ENCODE data around the gene RAPGEF5. TPM values are rescaled to one million over a fixed set of nuclear protein-coding genes. Genes with fewer than 3 reads are reported as not detected.

RAPGEF5 gene
- total RNA-seq, 2 experiments from 2014 or later: 0.42 to 0.63 TPM

DNA sequence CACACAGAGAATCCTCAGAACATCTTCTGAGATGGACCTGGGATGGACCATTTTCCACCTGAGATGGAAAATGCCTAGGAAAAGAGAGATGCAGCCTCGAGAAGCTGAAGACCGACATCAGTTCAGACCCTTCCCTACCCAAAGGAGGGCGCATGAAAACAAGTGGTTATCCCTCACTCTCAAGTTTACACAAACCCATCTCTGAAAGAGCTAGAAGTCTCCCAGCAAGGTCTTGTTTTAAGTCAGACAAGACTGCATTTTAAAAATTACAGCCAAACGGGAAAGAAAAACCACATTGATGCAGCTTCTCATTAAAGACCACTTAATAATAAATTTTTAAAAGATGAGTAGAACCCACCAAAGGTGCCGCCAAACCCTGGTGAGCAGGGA is 1.3 kb downstream of the RAPGEF5 start:
- Mint-ChIP-seq H3K36me3 (ENCODE audit: low read depth) (no peaks in the 10 kb centered on the region), H3K9me3 (ENCODE audit: insufficient read depth) (peaks cover 13% of the 10 kb centered on the region), H3K27me3 (ENCODE audit: low read depth) (peaks cover 60% of the 10 kb centered on the region), H3K4me3 (peak overlapping the region; percentile 16), H3K4me1 (ENCODE audit: low read depth) (peaks cover 9% of the 10 kb centered on the region), H3K27ac (no peak overlapping the region)
- no peak for ATAC-seq
- CTCF ChIA-PET: no interaction called here
- DNase-seq: no peak
- POLR2A ChIA-PET: interaction anchor here (0.8 kb wide), 1 partner anchor 246 kb away, joined by 3 read pairs; no protein-coding TSS in a partner anchor

DNA sequence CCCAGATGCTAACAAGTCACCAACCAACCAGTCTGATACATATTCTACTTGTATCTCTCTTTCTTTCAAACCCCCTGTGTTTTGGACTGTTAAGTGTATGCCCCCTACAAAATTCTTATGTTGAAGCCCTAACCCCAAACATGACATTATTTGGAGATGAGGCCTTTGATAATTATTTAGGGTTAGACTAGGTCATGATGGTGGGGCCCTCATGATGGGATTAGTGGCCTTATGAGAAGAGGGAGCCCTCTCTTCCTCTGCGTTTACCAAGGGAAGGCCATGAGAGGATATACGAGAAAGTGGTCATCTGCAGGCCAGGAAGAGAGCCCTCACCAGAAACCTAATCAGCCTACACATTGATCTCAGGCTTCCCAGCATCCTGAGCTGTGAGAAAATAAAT is 2.5 kb downstream of the RAPGEF5 start:
- no peak for ATAC-seq
- POLR2A ChIA-PET: no interaction called here
- CTCF ChIA-PET: interaction anchor here (0.6 kb wide), 1 partner anchor 96 kb away, joined by 3 read pairs; no protein-coding TSS in a partner anchor
- Mint-ChIP-seq H3K36me3 (ENCODE audit: low read depth) (no peaks in the 10 kb centered on the region), H3K27me3 (ENCODE audit: low read depth) (peaks cover 60% of the 10 kb centered on the region), H3K4me3 (no peak overlapping the region), H3K9me3 (ENCODE audit: insufficient read depth) (peaks cover 13% of the 10 kb centered on the region), H3K27ac (no peak overlapping the region), H3K4me1 (ENCODE audit: low read depth) (peaks cover 9% of the 10 kb centered on the region)
- no peak for DNase-seq

DNA sequence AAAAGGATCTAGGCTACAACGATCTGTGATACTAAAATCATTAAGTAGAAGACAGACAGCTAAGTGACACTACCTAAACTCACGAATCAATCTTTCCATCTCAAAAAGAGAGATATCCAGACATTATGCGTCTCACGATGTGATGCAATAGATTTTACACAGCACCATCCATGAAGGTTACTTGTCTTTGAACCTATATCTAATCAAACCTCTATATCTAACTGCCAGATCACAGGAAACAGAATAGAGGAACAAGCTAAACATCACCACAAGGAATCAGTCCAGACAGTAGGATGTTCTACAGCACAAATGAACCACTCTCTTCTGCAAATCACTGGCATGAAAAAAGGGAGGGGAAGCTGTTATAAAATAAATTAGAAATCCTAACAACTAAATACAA is 4.1 kb downstream of the RAPGEF5 start:
- no peak for DNase-seq
- POLR2A ChIA-PET: no interaction called here
- Mint-ChIP-seq H3K9me3 (ENCODE audit: insufficient read depth) (peaks cover 13% of the 10 kb centered on the region), H3K27me3 (ENCODE audit: low read depth) (peaks cover 50% of the 10 kb centered on the region), H3K27ac (no peak overlapping the region), H3K36me3 (ENCODE audit: low read depth) (no peaks in the 10 kb centered on the region), H3K4me1 (ENCODE audit: low read depth) (peaks cover 9% of the 10 kb centered on the region), H3K4me3 (no peak overlapping the region)
- no peak for ATAC-seq
- CTCF ChIA-PET: interaction anchor here (0.8 kb wide), 1 partner anchor 270 kb away, joined by 3 read pairs; no protein-coding TSS in a partner anchor

DNA sequence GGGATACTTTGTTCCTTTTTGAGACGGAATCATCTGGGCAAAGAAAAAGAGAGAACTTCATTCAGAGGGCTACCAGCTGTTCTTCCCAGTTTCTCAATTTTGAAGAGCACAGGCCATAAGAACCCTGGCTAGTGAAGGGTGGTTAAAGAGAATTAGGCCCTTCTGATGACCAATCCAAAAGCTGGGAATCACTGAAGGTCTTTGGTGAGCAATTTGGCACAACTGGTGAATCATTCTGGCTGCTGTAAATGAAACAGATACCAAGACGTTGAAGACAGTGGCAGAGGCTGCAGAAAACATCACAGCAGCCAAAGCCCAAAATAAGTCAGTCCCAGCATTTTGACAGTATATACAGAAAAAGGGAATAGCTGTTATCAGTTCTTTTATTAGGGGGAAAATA is 5.1 kb downstream of the RAPGEF5 start:
- ATAC-seq: no peak
- Mint-ChIP-seq H3K4me3 (no peak overlapping the region), H3K36me3 (ENCODE audit: low read depth) (no peaks in the 10 kb centered on the region), H3K27me3 (ENCODE audit: low read depth) (peaks cover 44% of the 10 kb centered on the region), H3K9me3 (ENCODE audit: insufficient read depth) (peaks cover 13% of the 10 kb centered on the region), H3K4me1 (ENCODE audit: low read depth) (peaks cover 4% of the 10 kb centered on the region), H3K27ac (no peak overlapping the region)
- ChIA-PET POLR2A (no interaction called here), CTCF (no interaction called here)
- DNase-seq: no peak

DNA sequence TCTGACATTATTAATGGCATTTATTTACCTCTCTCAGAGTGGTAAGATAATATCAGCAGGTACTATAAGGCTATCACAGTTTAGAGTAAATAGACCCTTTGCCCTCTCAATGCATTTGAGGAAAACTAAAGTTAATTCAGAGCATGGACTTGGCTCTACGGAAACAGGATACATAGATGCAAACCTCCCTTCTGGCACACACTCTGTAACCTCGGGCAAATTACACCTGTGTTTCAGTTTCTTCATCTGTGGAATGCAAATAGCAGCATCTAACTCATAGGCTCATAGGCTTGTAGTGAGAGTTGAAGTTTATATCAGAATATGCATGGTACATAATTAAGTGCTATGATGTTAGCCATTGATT is 5.6 kb downstream of the RAPGEF5 start:
- Mint-ChIP-seq H3K4me3 (no peak overlapping the region), H3K4me1 (ENCODE audit: low read depth) (peaks cover 4% of the 10 kb centered on the region), H3K36me3 (ENCODE audit: low read depth) (no peaks in the 10 kb centered on the region), H3K27ac (no peak overlapping the region), H3K9me3 (ENCODE audit: insufficient read depth) (peaks cover 13% of the 10 kb centered on the region), H3K27me3 (ENCODE audit: low read depth) (peaks cover 44% of the 10 kb centered on the region)
- CTCF ChIA-PET: interaction anchor here (1.0 kb wide), 1 partner anchor 241 kb away, joined by 3 read pairs; no protein-coding TSS in a partner anchor
- no peak for ATAC-seq
- DNase-seq: no peak
- POLR2A ChIA-PET: no interaction called here

DNA sequence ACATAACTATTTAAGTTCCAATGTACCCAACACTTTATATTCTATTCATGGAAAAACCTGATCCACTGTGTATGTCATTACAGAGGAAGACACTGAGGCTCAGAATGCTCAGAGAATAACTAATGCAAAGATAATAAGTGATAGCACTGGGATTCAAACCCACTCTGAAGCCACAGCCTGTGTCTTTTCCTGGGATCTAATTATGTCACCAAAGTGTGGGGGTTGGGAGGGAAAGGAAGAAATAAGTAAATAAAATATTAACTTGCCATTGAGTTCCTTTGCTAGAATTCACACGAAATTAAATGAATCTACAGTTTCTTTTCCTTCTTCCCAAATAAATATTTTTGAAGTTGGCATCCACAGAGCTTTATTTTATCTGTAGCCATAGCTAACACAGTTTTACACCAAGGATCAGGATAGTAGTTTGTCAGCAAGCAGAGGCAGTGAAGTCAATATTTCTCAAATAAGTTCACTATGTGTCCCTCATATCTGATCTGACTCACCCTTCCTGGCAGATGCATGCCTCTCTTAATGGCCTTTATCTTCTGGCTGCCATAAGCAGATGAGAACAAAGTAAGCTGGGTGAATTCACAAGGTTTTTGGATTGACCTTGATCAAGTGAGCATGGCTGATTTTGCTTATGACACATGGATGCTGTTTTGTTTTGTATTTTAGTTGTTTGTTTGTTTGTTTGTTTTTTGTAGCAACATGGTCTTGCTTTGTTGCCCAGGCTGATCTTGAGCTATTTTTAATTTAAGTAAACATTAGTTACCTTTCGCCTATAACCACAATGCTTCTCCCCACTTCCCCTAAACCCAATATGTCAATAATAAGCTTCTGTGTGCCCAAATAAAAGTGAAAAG is 6.3 kb downstream of the RAPGEF5 start:
- ChIA-PET CTCF (interaction anchor here (1.0 kb wide), 1 partner anchor 240 kb away, joined by 3 read pairs; no protein-coding TSS in a partner anchor), POLR2A (no interaction called here)
- Mint-ChIP-seq H3K9me3 (ENCODE audit: insufficient read depth) (peaks cover 13% of the 10 kb centered on the region), H3K4me3 (no peak overlapping the region), H3K27me3 (ENCODE audit: low read depth) (peaks cover 40% of the 10 kb centered on the region), H3K27ac (no peak overlapping the region), H3K36me3 (ENCODE audit: low read depth) (no peaks in the 10 kb centered on the region), H3K4me1 (ENCODE audit: low read depth) (no peaks in the 10 kb centered on the region)
- ATAC-seq (no peak), DNase-seq (no peak)

DNA sequence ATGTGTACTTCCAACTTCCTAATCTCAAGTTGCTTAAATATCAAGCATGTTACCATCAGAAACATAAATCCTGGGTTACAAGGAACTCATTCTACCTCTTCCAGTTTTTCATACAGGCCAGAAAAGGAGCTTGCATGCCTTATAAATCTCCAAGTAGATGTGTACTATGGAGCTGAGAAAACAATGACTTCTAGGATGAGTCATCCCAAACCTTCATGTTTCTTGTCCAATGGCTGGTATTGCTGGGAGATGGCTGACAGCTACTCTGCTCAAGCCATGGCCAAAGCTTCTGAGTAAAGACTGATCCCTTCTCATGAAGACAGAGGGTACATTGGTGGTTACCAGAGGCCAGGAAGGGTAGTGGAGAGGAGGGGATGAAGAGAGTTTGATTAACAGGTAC is 8.6 kb downstream of the RAPGEF5 start:
- H3K9me3 Mint-ChIP-seq (ENCODE audit: insufficient read depth): peaks cover 8% of the 10 kb centered on the region
- no peak for ATAC-seq
- no peak overlapping the region for H3K27ac Mint-ChIP-seq
- ChIA-PET CTCF (no interaction called here), POLR2A (no interaction called here)
- H3K36me3 Mint-ChIP-seq (ENCODE audit: low read depth): no peaks in the 10 kb centered on the region
- DNase-seq: no peak
- H3K4me3 Mint-ChIP-seq: no peak overlapping the region
- H3K4me1 Mint-ChIP-seq (ENCODE audit: low read depth): no peaks in the 10 kb centered on the region
- peaks cover 21% of the 10 kb centered on the region for H3K27me3 Mint-ChIP-seq (ENCODE audit: low read depth)

DNA sequence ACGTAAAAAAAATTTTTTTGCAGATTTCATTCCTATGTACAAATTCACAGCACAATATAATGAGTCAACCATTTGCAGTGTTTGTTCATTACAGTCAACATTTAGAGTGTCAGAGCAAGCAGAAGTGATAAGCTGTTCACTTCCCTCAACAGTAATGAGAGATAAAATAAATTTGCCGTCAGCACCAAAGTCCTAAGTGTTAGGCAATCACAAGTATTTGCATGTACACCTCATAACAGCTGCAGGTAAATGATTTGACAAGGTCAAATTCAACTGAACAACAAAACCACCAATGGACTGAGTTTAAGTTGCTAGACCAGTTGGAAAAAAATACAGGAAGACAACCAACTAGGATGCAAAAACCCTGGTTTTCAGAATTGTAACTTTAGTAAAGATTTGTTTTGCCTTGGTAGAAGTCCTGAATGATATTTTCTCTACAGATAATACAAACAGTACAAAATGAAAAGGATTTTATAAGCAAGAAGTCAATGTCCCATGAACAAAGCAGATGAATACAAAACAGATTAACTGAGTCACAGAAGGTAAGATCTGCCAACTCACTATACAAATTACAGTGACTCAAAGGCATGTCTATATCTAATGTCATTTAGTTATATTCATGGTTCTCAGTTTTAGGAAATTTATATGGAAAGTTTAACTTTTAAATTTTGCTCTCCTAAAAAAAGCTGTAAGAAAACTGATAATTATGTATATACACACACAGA is 10.4 kb downstream of the RAPGEF5 start:
- no peak for DNase-seq
- CTCF ChIA-PET: no interaction called here
- no peaks in the 10 kb centered on the region for H3K4me1 Mint-ChIP-seq (ENCODE audit: low read depth)
- no peak overlapping the region for H3K4me3 Mint-ChIP-seq
- H3K36me3 Mint-ChIP-seq (ENCODE audit: low read depth): no peaks in the 10 kb centered on the region
- H3K27ac Mint-ChIP-seq: no peak overlapping the region
- POLR2A ChIA-PET: no interaction called here
- ATAC-seq: no peak
- H3K27me3 Mint-ChIP-seq (ENCODE audit: low read depth): peaks cover 6% of the 10 kb centered on the region
- H3K9me3 Mint-ChIP-seq (ENCODE audit: insufficient read depth): no peaks in the 10 kb centered on the region

DNA sequence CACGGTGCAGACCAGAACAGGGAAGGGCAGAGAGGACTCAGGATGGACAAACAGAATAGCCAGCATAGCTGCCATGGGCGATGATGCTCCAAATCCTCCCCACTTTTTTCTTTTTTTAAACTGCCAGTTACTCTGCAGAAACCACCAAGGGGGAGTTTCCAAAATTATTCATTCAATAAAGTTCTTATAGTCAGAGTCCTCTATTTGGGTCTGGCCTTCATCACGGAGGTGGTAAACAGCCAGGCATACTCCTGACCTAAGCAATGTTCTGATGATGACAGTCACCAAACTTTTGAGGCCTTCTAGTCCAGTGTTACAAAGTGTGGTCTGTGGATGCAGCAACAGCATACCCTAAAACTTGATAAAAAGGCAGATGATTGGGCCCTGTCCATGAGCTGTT is 12.3 kb downstream of the RAPGEF5 start:
- Mint-ChIP-seq H3K9me3 (ENCODE audit: insufficient read depth) (no peaks in the 10 kb centered on the region), H3K27ac (no peak overlapping the region), H3K36me3 (ENCODE audit: low read depth) (no peaks in the 10 kb centered on the region), H3K4me1 (ENCODE audit: low read depth) (no peaks in the 10 kb centered on the region), H3K4me3 (no peak overlapping the region), H3K27me3 (ENCODE audit: low read depth) (peaks cover 1% of the 10 kb centered on the region)
- DNase-seq (no peak), ATAC-seq (no peak)
- ChIA-PET CTCF (no interaction called here), POLR2A (no interaction called here)

DNA sequence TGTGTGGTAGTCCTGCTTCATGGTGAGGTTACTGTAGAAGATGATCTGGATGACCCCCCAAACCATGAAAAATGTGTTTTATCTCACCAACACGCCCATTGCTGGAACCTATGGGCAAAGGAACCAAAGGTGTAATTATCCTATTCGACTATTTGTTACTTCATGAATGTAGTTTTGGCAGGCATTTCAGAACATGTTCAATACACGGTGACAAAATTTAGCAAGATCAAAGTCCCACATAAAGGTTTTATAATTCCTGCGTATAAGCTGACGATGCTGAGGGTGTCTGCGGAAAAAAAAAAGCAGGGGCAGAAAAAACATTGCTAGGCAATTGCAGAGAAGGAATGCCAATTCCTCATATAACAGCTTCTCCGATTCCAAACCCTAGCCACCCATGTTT is 13.3 kb downstream of the RAPGEF5 start:
- H3K27ac Mint-ChIP-seq: no peak overlapping the region
- no peaks in the 10 kb centered on the region for H3K9me3 Mint-ChIP-seq (ENCODE audit: insufficient read depth)
- POLR2A ChIA-PET: no interaction called here
- H3K27me3 Mint-ChIP-seq (ENCODE audit: low read depth): peaks cover 1% of the 10 kb centered on the region
- no peaks in the 10 kb centered on the region for H3K36me3 Mint-ChIP-seq (ENCODE audit: low read depth)
- no peak overlapping the region for H3K4me3 Mint-ChIP-seq
- H3K4me1 Mint-ChIP-seq (ENCODE audit: low read depth): no peaks in the 10 kb centered on the region
- DNase-seq: no peak
- ATAC-seq: no peak
- CTCF ChIA-PET: no interaction called here

DNA sequence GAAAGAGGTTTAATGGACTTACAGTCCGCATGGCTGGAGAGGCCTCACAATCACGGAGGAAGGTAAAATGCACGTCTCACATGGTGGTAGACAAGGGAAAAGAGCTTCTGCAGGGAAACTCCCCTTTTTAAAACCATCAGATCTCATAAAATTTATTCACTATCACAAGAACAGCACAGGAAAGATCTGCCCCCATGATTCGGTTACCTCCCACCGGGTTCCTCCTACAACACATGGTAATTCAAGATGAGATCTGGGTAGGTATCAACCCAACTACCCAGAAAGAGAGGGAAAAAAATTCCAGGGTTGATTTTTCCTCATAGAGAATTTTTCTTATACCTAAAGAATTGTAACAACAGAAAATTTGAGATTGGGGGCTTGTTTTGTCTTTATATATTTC is 13.9 kb downstream of the RAPGEF5 start:
- Mint-ChIP-seq H3K36me3 (ENCODE audit: low read depth) (no peaks in the 10 kb centered on the region), H3K4me3 (no peak overlapping the region), H3K27me3 (ENCODE audit: low read depth) (no peaks in the 10 kb centered on the region), H3K9me3 (ENCODE audit: insufficient read depth) (no peaks in the 10 kb centered on the region), H3K27ac (no peak overlapping the region), H3K4me1 (ENCODE audit: low read depth) (no peaks in the 10 kb centered on the region)
- CTCF ChIA-PET: no interaction called here
- POLR2A ChIA-PET: no interaction called here
- ATAC-seq (no peak), DNase-seq (no peak)

DNA sequence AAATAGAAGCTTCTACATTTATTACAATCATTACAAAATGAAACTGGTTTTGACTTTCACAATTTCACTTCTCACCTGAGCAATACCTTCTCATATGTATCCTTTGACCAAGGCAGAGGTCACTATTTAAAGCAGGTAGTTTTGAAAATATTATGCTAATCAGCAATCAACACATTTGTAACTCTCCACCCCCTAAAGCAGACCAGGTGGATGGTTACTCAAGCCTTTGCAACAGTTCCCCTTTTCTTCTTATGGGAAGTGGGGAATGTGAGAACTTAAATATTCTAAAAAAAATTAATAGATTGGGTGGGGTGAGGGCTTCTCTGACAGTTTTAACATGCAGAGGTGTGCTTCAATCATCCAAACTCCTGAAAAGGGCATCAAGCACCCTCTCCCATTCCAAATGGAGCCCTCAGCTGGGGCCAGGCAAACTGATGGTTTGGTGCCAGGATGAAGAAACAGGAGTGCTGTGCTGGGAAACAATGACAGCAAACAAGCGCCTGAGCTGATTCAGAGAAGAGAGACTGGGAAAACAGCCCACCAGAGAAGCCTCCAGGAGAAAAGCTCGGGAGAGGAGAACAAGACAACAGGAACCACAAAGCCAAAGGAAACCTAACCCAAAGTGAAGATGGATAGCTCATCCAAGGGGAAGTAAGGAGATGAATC is 17.1 kb downstream of the RAPGEF5 start:
- Mint-ChIP-seq H3K4me3 (no peak overlapping the region), H3K36me3 (ENCODE audit: low read depth) (no peaks in the 10 kb centered on the region), H3K9me3 (ENCODE audit: insufficient read depth) (no peaks in the 10 kb centered on the region), H3K27ac (no peak overlapping the region), H3K4me1 (ENCODE audit: low read depth) (no peaks in the 10 kb centered on the region), H3K27me3 (ENCODE audit: low read depth) (peaks cover 5% of the 10 kb centered on the region)
- CTCF ChIA-PET: no interaction called here
- POLR2A ChIA-PET: no interaction called here
- no peak for ATAC-seq
- DNase-seq: no peak
